OCI-M2 (cell line): Measurements from ENCODE around the gene PHACTR3.
"Not testable (repeated sequence)": the region's sequence is repeated elsewhere in the genome, so short reads cannot be mapped to it uniquely, and the experiment has no call there.

Experiments
- DNase-seq: peaks from one replicate; lab custom pipeline; 2025; ENCODE audit not compliant: unreplicated experiment; lab: John Stamatoyannopoulos, UW

PHACTR3 gene

DNA sequence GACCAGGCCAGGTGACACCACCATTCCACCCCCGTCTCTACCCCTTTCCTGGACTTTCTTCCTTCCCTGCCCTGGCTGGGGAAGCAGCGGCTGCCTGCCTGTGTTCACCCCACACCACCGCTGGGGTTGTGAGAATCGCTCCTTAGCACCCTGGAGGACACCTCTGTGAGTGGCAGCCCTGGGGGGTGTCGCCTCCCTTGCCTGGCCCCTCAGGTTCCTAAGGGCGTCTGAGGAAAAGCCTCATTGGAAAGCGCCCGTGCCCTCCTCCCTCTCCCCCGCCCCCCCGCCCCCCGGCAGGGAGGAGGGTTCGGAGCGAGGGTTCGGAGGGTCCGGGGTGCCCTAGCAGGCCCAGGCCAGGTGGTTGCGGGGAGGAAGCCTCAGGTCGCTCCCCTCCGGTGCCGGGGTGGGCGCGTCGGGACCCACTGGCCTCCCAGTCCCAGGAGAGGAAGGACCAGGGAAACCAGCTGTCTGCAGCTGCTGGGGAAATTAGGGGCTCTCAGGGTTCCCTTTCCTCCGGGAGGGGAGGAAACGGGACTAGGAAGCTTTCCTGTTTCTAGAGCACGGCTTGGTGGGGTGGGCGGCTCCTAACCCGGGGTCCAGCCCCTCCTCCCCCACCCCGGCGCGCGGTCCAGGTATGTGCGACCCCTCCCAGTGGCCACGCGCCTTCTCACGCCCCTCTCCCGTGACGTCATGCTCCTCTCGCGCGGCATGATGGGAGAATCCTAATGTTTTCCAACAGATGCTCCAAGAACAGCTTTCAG is at the start of gene PHACTR3:
PHACTR3 (plus strand) TSS at position 760 of the 761 bp plus-strand sequence. CDS start 475 bp downstream, outside the sequence.
- no peak for DNase-seq

GRCh38 chr20:59557733-59558529 is 46.4 kb upstream of the PHACTR3 start:
- DNase-seq: not testable (repeated sequence)

- DNase-seq: no peak
These were observed 45.1 kb upstream of the PHACTR3 start for GRCh38 chr20:59559024-59559817.

DNA sequence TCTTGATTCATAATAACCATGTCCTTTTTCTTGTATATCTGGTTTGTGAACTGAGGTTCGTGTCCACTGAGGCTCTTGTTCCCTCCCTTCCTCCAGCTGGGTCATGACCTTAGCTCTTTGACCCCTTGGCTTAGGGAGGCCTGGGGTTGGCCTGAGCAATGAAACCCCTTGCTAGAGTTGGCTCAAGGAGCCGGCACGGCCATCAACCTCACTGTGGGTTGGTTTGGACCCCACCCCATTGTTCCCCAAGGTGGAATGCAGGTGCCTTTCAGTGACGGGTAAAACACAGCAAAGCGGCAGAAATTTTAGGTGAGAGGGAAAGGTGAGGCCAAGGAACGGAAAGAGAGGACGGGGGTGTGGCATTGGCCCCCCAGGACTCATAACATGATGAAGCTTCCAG is 44.5 kb upstream of the PHACTR3 start:
- DNase-seq: no peak

GRCh38 chr20:59560588-59561227 is 43.6 kb upstream of the PHACTR3 start:
- DNase-seq: no peak

DNA sequence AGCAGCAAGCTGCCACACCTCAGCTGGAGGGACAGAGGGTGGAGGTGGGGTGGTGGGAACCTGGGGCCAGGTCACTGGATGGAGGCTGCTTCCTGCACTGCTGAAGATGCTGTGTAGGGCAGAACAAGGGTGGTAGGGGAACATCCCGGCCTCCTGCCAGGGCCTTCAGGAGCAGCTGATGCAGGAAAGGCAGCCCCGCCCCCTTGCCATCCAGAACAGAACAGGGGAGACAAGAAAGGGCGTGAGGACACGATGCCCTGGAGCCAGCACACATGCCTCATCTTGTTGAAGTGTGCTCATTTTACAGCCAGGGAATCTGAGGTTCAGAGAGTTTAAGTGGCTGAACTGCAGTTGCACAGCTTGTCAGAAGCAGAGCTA is 43.1 kb upstream of the PHACTR3 start:
- DNase-seq: no peak

DNA sequence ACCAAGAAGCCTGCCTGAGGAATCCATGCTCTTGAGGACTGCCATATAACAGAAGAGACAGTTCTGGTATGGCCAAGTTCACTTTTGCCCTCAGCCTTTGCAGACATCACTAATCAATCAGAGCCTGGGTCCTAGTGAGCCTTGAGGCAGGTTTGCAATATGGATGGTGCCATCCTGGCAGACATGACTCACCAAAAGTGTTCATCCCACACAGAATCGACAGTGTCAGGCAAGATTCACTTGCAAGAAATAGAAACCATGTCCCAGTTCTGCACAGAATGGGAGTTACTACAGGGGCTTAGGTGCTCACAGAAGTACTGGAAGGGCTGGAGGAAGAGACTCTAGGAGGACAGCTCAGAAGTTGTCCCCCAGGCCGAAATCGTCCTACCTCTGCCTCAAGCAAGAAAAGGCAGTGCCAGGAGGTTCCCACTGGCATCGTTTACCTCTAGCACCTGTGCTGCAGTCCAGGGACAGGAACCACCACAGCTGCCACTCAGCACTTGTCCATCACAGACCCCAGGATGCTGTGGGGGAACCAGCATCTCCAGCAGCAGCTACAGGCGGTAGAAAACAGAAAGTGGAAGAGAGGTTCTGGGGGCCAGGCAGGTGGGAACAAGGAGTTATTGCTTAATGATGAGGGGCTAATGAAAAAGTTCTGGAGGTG is 42.6 kb upstream of the PHACTR3 start:
- DNase-seq: no peak

GRCh38 chr20:59564171-59564570 is 40.2 kb upstream of the PHACTR3 start:
- DNase-seq: no peak

DNA sequence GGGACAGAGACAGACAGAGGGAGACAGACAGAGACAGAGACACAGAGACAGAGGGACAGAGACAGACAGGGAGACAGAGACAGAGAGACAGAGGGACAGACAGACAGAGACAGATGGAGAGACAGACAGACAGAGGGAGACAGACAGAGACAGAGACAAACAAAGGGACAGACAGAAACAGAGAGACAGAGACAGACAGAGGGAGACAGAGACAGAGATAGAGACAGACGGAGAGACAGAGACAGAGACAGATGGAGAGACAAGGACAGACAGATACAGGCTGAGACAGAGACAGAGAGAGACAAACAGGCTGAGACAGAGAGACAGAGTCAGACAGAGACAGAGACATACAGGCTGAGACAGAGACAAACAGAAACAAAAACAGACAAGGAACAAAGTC is 39.4 kb upstream of the PHACTR3 start:
- DNase-seq: no peak

DNA sequence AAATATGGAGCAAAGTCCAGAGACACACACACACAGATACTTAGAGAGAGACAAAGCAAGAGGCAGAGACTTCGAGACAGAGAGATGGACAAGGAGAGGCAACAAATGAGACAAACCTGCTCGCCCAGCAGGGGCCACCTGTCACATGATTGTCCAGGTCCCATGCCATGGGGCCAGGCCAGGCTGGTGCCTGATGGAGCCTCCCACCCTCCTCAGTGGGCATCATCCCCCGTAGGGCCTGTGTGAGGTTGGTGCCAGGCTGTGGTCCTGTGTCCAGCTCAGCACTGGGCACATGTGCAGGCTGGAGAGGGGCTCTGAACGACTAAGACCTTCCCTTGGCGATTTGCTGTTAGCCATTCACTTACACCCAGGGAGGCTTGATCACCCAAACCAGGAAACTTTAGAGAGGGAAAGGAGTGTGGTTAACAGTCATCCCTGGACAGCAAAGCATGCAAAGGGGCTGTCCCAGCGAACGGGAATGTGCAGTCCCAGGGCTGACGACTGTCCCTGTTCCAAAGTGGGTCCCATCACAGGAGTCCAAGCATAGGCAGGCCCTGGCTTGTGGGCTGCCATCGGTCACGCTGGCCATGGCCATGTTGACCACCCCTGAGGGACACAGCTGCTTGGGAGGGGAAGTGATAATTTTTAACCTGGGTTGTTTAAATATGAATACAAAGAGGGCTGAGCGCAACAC is 38.4 kb upstream of the PHACTR3 start:
- DNase-seq: no peak

GRCh38 chr20:59566631-59567524 is 37.5 kb upstream of the PHACTR3 start:
- no peak for DNase-seq

GRCh38 chr20:59567585-59568508 is 36.5 kb upstream of the PHACTR3 start:
- DNase-seq: no peak

DNA sequence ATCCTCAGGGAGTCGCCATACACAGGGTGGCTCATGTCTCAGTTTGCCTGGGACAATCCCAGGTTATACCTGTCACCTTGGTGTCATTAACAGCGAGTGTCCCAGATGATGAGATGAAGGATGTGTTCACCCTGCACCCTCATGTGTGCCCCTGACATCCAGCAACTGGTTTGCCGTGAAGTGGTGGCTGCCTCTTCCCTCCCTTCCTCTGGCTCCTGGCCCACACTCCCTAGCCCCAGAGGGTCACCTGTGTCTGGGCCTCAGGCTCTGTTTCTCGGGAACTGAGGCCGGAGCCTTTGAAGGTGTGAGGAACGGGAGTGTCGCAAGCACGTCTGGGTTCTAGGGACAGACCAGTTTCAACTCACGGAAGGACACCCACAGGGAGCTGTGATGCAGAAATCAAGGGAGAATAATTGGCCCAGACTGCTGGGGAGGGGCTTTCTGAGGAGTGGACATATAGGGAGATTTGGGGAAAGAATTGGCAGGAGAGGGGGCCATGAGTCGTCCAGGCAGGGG is 35.8 kb upstream of the PHACTR3 start:
- DNase-seq: no peak

GRCh38 chr20:59569305-59569704 is 35.0 kb upstream of the PHACTR3 start:
- DNase-seq: no peak

DNA sequence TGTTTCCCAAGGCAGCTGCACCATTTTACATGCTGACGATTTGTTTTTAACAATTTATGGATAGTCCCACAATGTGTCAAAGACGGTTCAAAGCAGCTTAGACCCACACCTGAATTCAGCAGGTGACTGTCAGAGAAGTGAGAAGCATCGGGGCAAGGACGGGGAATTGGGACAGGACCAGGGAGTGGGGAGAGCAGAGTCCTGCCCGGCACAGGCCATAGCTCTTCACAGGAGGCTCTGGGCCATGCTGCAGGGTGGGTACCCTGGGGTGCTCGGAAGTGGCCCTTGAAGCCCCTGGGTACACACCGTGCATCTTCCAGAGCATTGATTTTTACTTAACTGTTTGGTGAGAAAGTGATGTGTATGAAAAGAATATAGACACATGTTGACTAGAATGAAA is 33.2 kb upstream of the PHACTR3 start:
- no peak for DNase-seq

GRCh38 chr20:59571551-59572314 is 32.6 kb upstream of the PHACTR3 start:
- DNase-seq: no peak

GRCh38 chr20:59572515-59572914 is 31.8 kb upstream of the PHACTR3 start:
- no peak for DNase-seq
